SK-N-SH treated with all-trans-retinoic acid at 6 μM for 48 hours (cell line): Measurements from ENCODE around the gene CDC42EP1.

Experiments
- ATAC-seq: fragments of 200-7000 bp; cut with Tn5 transposase; 3 replicates; pipeline ENCODE4 v1.9.1; 2020; ENCODE audit warnings: mild to moderate bottlenecking, moderate library complexity
- ARNTL ChIP-seq: fragments of 450-650 bp; formaldehyde crosslinking; IDR thresholded peaks from 2 replicates; pipeline ENCODE4 v1.5.0; 2020; ENCODE audit warnings: low read depth, mild to moderate bottlenecking, moderate library complexity, borderline replicate concordance
- BACH2 ChIP-seq: fragments of 250-450 bp; sonication (Bioruptor Pico); IDR thresholded peaks from 2 replicates; pipeline ENCODE4 v1.9.0; 2021; ENCODE audit warnings: mild to moderate bottlenecking, borderline replicate concordance
- CSDC2 ChIP-seq: fragments of 250-450 bp; sonication (Bioruptor Pico); IDR thresholded peaks from 2 replicates; pipeline ENCODE4 v1.5.0; 2020; ENCODE audit warnings: mild to moderate bottlenecking, moderate library complexity
- ESRRG ChIP-seq: fragments of 250-450 bp; sonication (Bioruptor Pico); IDR thresholded peaks from 2 replicates; pipeline ENCODE4 v1.6.1; 2021; ENCODE audit warnings: mild to moderate bottlenecking
- GLIS3 ChIP-seq: fragments of 250-450 bp; sonication (Bioruptor Pico); IDR thresholded peaks from 2 replicates; pipeline ENCODE4 v1.5.0; 2020; ENCODE audit warnings: mild to moderate bottlenecking, moderate library complexity
- ISL1 ChIP-seq: fragments of 250-450 bp; sonication (Bioruptor Pico); IDR thresholded peaks from 2 replicates; pipeline ENCODE4 v2.1.2; 2022; ENCODE audit warnings: mild to moderate bottlenecking, moderate library complexity
- OSR1 ChIP-seq: fragments of 250-450 bp; sonication (Bioruptor Pico); IDR thresholded peaks from 2 replicates; pipeline ENCODE4 v1.8.0; 2022; ENCODE audit warnings: moderate library complexity, mild to moderate bottlenecking, inconsistent platforms
- PPARA ChIP-seq: fragments of 250-450 bp; sonication (Bioruptor Pico); IDR thresholded peaks from 2 replicates; pipeline ENCODE4 v1.5.0; 2020; ENCODE audit warnings: mild to moderate bottlenecking, borderline replicate concordance
- SNAI2 ChIP-seq: fragments of 250-450 bp; sonication (Bioruptor Pico); IDR thresholded peaks from 2 replicates; pipeline ENCODE4 v1.5.0; 2020; ENCODE audit warnings: mild to moderate bottlenecking, moderate library complexity
- TCF4 ChIP-seq: fragments of 250-450 bp; sonication (Bioruptor Pico); IDR thresholded peaks from 2 replicates; pipeline ENCODE4 v1.8.0; 2021; ENCODE audit warnings: mild to moderate bottlenecking, moderate library complexity, borderline replicate concordance
- TOX ChIP-seq: fragments of 250-450 bp; sonication (Bioruptor Pico); IDR thresholded peaks from 2 replicates; pipeline ENCODE4 v1.8.0; 2021; ENCODE audit warnings: mild to moderate bottlenecking, moderate library complexity, borderline replicate concordance
- ZC3H10 ChIP-seq: fragments of 250-450 bp; sonication (Bioruptor Pico); IDR thresholded peaks from 2 replicates; pipeline ENCODE4 v1.5.1; 2021; ENCODE audit warnings: mild to moderate bottlenecking, moderate library complexity
- ZFP3 ChIP-seq: fragments of 250-450 bp; sonication (Bioruptor Pico); IDR thresholded peaks from 2 replicates; pipeline ENCODE4 v1.5.0; 2020; ENCODE audit warnings: mild to moderate bottlenecking, moderate library complexity
- ZFP30 ChIP-seq: fragments of 450-650 bp; formaldehyde crosslinking; IDR thresholded peaks from 2 replicates; pipeline ENCODE4 v1.5.0; 2022; ENCODE audit warnings: mild to moderate bottlenecking, moderate library complexity
- ZNF565 ChIP-seq: fragments of 450-650 bp; formaldehyde crosslinking; conservative IDR thresholded peaks from 2 replicates; pipeline ENCODE4 v1.5.0; 2020; ENCODE audit warnings: low read depth, mild to moderate bottlenecking, moderate library complexity
- ZNF70 ChIP-seq: fragments of 450-650 bp; formaldehyde crosslinking; IDR thresholded peaks from 2 replicates; pipeline ENCODE4 v1.5.0; 2020; ENCODE audit warnings: mild to moderate bottlenecking, moderate library complexity
- ZNF8 ChIP-seq: fragments of 450-650 bp; formaldehyde crosslinking; IDR thresholded peaks from 2 replicates; pipeline ENCODE4 v1.5.0; 2020; ENCODE audit warnings: mild to moderate bottlenecking, moderate library complexity
- TF ChIP-seq, protein P1 (sequence below): fragments of 250-450 bp; sonication (Bioruptor Pico); IDR thresholded peaks from 2 replicates; pipeline ENCODE4 v1.8.0; 2021; ENCODE audit warnings: low read depth, mild to moderate bottlenecking, moderate library complexity, borderline replicate concordance
- TF ChIP-seq, protein P2 (sequence below): fragments of 250-450 bp; sonication (Bioruptor Pico); IDR thresholded peaks from 2 replicates; pipeline ENCODE4 v1.5.1; 2020; ENCODE audit warnings: low read depth, mild to moderate bottlenecking, moderate library complexity
- TF ChIP-seq, protein P3 (sequence below): fragments of 250-450 bp; sonication (Bioruptor Pico); IDR thresholded peaks from 2 replicates; pipeline ENCODE4 v1.5.1; 2021; ENCODE audit warnings: mild to moderate bottlenecking, moderate library complexity
- TF ChIP-seq, protein P4 (sequence below): fragments of 250-450 bp; sonication (Bioruptor Pico); IDR thresholded peaks from 2 replicates; pipeline ENCODE4 v1.8.0; 2020; ENCODE audit warnings: mild to moderate bottlenecking, moderate library complexity, borderline replicate concordance

The CDC42EP1 gene

DNA sequence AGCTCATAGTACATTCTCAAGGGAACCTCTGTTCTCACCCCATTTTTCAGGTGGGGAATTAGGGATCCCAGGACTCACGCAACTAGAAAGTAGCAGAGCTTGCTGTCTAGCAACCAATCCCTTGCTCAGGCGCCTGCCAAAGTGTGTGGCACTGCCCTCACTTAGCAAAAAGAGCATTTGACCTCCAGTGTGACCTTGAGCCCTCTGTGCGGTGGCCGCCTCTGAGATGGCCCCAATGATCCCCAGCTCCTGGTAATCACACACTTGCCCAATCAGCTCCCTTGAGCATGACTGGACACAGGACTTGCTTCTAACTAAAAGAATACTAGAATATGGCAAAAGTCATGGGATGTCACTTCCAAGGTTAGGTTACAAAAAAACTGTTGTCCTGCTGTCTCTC, 22.2 kb downstream of the CDC42EP1 start:
- no peak for ATAC-seq
- TF ChIP-seq ZC3H10 (CRISPR knock-in tag): no peak
- TF ChIP-seq, protein P1, sequence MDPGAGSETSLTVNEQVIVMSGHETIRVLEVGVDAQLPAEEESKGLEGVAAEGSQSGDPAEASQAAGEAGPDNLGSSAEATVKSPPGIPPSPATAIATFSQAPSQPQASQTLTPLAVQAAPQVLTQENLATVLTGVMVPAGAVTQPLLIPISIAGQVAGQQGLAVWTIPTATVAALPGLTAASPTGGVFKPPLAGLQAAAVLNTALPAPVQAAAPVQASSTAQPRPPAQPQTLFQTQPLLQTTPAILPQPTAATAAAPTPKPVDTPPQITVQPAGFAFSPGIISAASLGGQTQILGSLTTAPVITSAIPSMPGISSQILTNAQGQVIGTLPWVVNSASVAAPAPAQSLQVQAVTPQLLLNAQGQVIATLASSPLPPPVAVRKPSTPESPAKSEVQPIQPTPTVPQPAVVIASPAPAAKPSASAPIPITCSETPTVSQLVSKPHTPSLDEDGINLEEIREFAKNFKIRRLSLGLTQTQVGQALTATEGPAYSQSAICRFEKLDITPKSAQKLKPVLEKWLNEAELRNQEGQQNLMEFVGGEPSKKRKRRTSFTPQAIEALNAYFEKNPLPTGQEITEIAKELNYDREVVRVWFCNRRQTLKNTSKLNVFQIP: no peak
- TF ChIP-seq TOX (CRISPR knock-in tag): no peak
- no peak for TF ChIP-seq BACH2 (CRISPR knock-in tag)
- no peak for TF ChIP-seq ZFP30 (CRISPR knock-in tag)
- no peak for TF ChIP-seq ZFP3
- no peak for TF ChIP-seq ZNF565 (CRISPR knock-in tag)
- TF ChIP-seq, protein P2, sequence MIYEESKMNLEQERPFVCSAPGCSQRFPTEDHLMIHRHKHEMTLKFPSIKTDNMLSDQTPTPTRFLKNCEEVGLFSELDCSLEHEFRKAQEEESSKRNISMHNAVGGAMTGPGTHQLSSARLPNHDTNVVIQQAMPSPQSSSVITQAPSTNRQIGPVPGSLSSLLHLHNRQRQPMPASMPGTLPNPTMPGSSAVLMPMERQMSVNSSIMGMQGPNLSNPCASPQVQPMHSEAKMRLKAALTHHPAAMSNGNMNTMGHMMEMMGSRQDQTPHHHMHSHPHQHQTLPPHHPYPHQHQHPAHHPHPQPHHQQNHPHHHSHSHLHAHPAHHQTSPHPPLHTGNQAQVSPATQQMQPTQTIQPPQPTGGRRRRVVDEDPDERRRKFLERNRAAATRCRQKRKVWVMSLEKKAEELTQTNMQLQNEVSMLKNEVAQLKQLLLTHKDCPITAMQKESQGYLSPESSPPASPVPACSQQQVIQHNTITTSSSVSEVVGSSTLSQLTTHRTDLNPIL (CRISPR knock-in tag): no peak
- TF ChIP-seq ISL1 (CRISPR knock-in tag): no peak
- no peak for TF ChIP-seq ZNF70 (CRISPR knock-in tag)
- TF ChIP-seq TCF4: no peak
- TF ChIP-seq PPARA (CRISPR knock-in tag): no peak
- TF ChIP-seq ARNTL (CRISPR knock-in tag): no peak
- TF ChIP-seq, protein P3, sequence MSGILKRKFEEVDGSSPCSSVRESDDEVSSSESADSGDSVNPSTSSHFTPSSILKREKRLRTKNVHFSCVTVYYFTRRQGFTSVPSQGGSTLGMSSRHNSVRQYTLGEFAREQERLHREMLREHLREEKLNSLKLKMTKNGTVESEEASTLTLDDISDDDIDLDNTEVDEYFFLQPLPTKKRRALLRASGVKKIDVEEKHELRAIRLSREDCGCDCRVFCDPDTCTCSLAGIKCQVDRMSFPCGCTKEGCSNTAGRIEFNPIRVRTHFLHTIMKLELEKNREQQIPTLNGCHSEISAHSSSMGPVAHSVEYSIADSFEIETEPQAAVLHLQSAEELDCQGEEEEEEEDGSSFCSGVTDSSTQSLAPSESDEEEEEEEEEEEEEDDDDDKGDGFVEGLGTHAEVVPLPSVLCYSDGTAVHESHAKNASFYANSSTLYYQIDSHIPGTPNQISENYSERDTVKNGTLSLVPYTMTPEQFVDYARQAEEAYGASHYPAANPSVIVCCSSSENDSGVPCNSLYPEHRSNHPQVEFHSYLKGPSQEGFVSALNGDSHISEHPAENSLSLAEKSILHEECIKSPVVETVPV: no peak
- no peak for TF ChIP-seq GLIS3 (CRISPR knock-in tag)
- TF ChIP-seq, protein P4, sequence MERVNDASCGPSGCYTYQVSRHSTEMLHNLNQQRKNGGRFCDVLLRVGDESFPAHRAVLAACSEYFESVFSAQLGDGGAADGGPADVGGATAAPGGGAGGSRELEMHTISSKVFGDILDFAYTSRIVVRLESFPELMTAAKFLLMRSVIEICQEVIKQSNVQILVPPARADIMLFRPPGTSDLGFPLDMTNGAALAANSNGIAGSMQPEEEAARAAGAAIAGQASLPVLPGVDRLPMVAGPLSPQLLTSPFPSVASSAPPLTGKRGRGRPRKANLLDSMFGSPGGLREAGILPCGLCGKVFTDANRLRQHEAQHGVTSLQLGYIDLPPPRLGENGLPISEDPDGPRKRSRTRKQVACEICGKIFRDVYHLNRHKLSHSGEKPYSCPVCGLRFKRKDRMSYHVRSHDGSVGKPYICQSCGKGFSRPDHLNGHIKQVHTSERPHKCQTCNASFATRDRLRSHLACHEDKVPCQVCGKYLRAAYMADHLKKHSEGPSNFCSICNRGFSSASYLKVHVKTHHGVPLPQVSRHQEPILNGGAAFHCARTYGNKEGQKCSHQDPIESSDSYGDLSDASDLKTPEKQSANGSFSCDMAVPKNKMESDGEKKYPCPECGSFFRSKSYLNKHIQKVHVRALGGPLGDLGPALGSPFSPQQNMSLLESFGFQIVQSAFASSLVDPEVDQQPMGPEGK (CRISPR knock-in tag): no peak
- no peak for TF ChIP-seq CSDC2 (CRISPR knock-in tag)
- no peak for TF ChIP-seq SNAI2 (CRISPR knock-in tag)
- TF ChIP-seq ZNF8: no peak
- TF ChIP-seq ESRRG (CRISPR knock-in tag): no peak
- TF ChIP-seq, all 23 proteins: peak for 0

DNA sequence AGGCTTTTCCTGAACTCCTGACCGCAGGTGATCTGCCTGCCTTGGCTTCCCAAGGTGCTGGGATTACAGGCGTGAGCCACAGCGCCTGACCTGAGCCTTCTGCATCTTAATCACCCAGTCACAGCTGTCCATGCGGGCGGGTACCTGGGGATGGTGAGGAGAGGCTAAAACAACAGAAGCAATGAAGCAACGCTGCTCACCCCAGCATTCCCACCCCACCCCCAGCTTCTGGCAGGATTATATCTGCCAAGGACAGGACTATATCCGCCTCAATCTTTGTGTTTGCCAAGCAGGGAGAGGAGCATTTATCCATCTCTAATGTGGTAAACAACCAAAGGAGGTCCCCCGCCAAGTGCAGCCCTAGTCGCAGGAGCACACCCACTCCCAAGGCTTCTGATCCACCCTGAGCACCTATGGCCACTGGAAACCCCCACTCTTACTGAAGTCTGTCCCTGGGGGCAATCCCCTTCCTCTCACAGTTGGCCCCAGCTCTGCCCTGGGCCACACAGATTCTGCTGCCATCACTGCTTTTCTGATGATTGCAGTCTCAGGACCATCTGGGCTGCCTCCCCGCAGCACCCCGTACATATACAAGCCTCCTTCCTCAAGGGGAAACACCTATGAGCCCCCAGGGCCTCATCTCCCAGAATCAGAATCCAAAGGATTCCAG, 28.4 kb downstream of the CDC42EP1 start:
- TF ChIP-seq, protein P1: no peak
- no peak for TF ChIP-seq CSDC2 (CRISPR knock-in tag)
- TF ChIP-seq BACH2 (CRISPR knock-in tag): no peak
- TF ChIP-seq ZFP3: no peak
- TF ChIP-seq OSR1: no peak
- TF ChIP-seq ZNF70 (CRISPR knock-in tag): no peak
- no peak for TF ChIP-seq TOX (CRISPR knock-in tag)
- TF ChIP-seq GLIS3 (CRISPR knock-in tag): no peak
- TF ChIP-seq ZNF8: no peak
- TF ChIP-seq ZC3H10 (CRISPR knock-in tag): no peak
- TF ChIP-seq, protein P2 (CRISPR knock-in tag): no peak
- TF ChIP-seq SNAI2 (CRISPR knock-in tag): no peak
- TF ChIP-seq ZFP30 (CRISPR knock-in tag): no peak
- no peak for TF ChIP-seq ISL1 (CRISPR knock-in tag)
- TF ChIP-seq, protein P4 (CRISPR knock-in tag): no peak
- no peak for TF ChIP-seq TCF4
- no peak for ATAC-seq
